B cell (primary cell): ENCODE measurements around the gene TMEM209. TPM values are rescaled to one million over a fixed set of nuclear protein-coding genes. Genes with fewer than 3 reads are reported as not detected.

ENCODE experiments used
- ATAC-seq: fragments of 200-7000 bp; cut with Tn5 transposase; one replicate; pipeline ENCODE4 v1.10.0; 2021; ENCODE audit warnings: low read depth, mild to moderate bottlenecking, moderate number of reproducible peaks, moderate library complexity
- CTCF ChIA-PET: fragments of 350-600 bp; sonication (Branson Sonifier 250); formaldehyde crosslinking; loops from one replicate; lab custom pipeline; 2021; ENCODE audit warnings: antibody characterized with exemption, inconsistent platforms; lab: Charles Lee
- POLR2A ChIA-PET: fragments of 350-600 bp; sonication (Branson Sonifier 250); formaldehyde crosslinking; loops from one replicate; lab custom pipeline; 2021; ENCODE audit warnings: antibody characterized with exemption; lab: Charles Lee
- DNase-seq: peaks from one replicate; pipeline ENCODE4 v3.0.0; 2013
- H2AFZ ChIP-seq: 2 replicates; pipeline ENCODE4 v1.6.1; 2012; ENCODE audit warnings: mild to moderate bottlenecking, low read depth, low read length; ENCODE audit not compliant: insufficient read depth, poor library complexity, severe bottlenecking
- H3K27ac ChIP-seq, 2 donors: 1 replicate in 1 of 2; 2 replicates in 1 of 2; pipeline ENCODE4 v1.5.1; 2012 to 2013; ENCODE audit warnings: low read length in 2 of 2, mild to moderate bottlenecking in 2 of 2, moderate library complexity in 1 of 2
- H3K27me3 ChIP-seq, 4 experiments: fragments of 200-600 bp in 1 of 4; sonication (generic) in 1 of 4; replicated peaks in 1 of 4; 1 replicate in 2 of 4; 2 replicates in 2 of 4; pipeline versions ENCODE4 v1.6.1 to v1.7.0; 2013 to 2016; ENCODE audit warnings: low read length in 3 of 4, mild to moderate bottlenecking in 2 of 4, mixed read lengths in 1 of 4, moderate library complexity in 1 of 4; ENCODE audit not compliant: insufficient read depth in 4 of 4, control insufficient read depth in 3 of 4; ENCODE audit errors: control extremely low read depth in 1 of 4
- H3K36me3 ChIP-seq, 2 experiments: replicated peaks in 1 of 2; 1 replicate in 1 of 2; 2 replicates in 1 of 2; pipeline versions ENCODE4 v1.6.1 to v1.7.1; 2013; ENCODE audit warnings: low read length in 1 of 2; ENCODE audit not compliant: insufficient read depth in 2 of 2, control insufficient read depth in 1 of 2; ENCODE audit errors: control extremely low read depth in 1 of 2, extremely low read depth in 1 of 2
- H3K4me1 ChIP-seq, 2 donors: fragments of 200-600 bp in 1 of 2; sonication (generic) in 1 of 2; 1 replicate in 1 of 2; 2 replicates in 1 of 2; pipeline versions ENCODE4 v1.5.1 to v1.6.1; 2013 to 2017; ENCODE audit warnings: low read length in 2 of 2; ENCODE audit not compliant: control insufficient read depth in 2 of 2, insufficient read depth in 2 of 2
- H3K4me2 ChIP-seq: replicated peaks from 2 replicates; pipeline ENCODE3; 2012; ENCODE audit warnings: mild to moderate bottlenecking, low read depth, low read length; ENCODE audit not compliant: poor library complexity, severe bottlenecking
- H3K4me3 ChIP-seq, 5 experiments: fragments of 200-600 bp in 1 of 5; sonication (generic) in 1 of 5; 1 replicate in 3 of 5; 2 replicates in 2 of 5; pipeline versions ENCODE4 v1.5.1 to v1.7.0; 2011 to 2016; ENCODE audit warnings: low read length in 4 of 5, mild to moderate bottlenecking in 4 of 5, low read depth in 2 of 5, control low read depth in 1 of 5, moderate library complexity in 1 of 5; ENCODE audit not compliant: insufficient read depth in 1 of 5; ENCODE audit errors: control extremely low read depth in 1 of 5, extremely low read depth in 1 of 5
- H3K79me2 ChIP-seq: fragments of 200-600 bp; sonication (generic); one replicate; pipeline ENCODE4 v1.6.0; 2016; ENCODE audit warnings: low read length; ENCODE audit not compliant: control insufficient read depth, insufficient read depth
- H3K9ac ChIP-seq: fragments of 200-600 bp; sonication (generic); 2 replicates; pipeline ENCODE4 v1.6.1; 2017; ENCODE audit warnings: mild to moderate bottlenecking, low read length, moderate library complexity
- H3K9me3 ChIP-seq, 3 donors: one replicate each; pipeline versions ENCODE4 v1.6.1 to v1.7.1; 2013; ENCODE audit warnings: low read length in 2 of 3; ENCODE audit not compliant: control insufficient read depth in 2 of 3, insufficient read depth in 1 of 3; ENCODE audit errors: control extremely low read depth in 1 of 3
- H4K20me1 ChIP-seq: 2 replicates; pipeline ENCODE4 v1.6.0; 2012; ENCODE audit warnings: mild to moderate bottlenecking, low read length; ENCODE audit not compliant: insufficient read depth, control insufficient read depth, poor library complexity, severe bottlenecking
- H3K27ac Mint-ChIP-seq: one replicate; pipeline ENCODE4 v1.8.0; 2021; ENCODE audit warnings: mixed read lengths
- H3K27me3 Mint-ChIP-seq: one replicate; pipeline ENCODE4 v1.8.0; 2021; ENCODE audit warnings: mixed read lengths
- H3K4me1 Mint-ChIP-seq: one replicate; pipeline ENCODE4 v1.8.0; 2021; ENCODE audit warnings: mixed read lengths
- H3K4me3 Mint-ChIP-seq: one replicate; pipeline ENCODE4 v1.8.0; 2021; ENCODE audit warnings: mixed read lengths
- H3K9me3 Mint-ChIP-seq: one replicate; pipeline ENCODE4 v1.8.0; 2022; ENCODE audit warnings: mixed read lengths; ENCODE audit not compliant: insufficient read depth
- CTCF ChIP-seq: fragments of 200-600 bp; IDR thresholded peaks from one replicate; pipeline ENCODE4 v1.8.0; 2022; ENCODE audit warnings: antibody characterized with exemption, mild to moderate bottlenecking
- EZH2 ChIP-seq: IDR thresholded peaks from 2 replicates; pipeline ENCODE4 v1.6.1; 2012; ENCODE audit warnings: borderline replicate concordance, low read depth, mild to moderate bottlenecking, moderate library complexity, low read length; ENCODE audit not compliant: insufficient read depth, poor library complexity, severe bottlenecking
- WGBS: methylation state at CpG from one replicate; pipeline ENCODE4 v1.1.5; 2013; ENCODE audit warnings: missing lambda C conversion rate; ENCODE audit not compliant: insufficient coverage; 5-methylcytosine and 5-hydroxymethylcytosine counted together
- intact Hi-C: fragments of 100-400 bp; cut with micrococcal nuclease; formaldehyde crosslinking; loops from one replicate; pipeline ENCODE4 v1.10.0; 2022
- polyA plus RNA-seq: library from polyadenylated mRNA; depleted of rRNA; stranded (reverse); fragments of >200 nt; gene quantifications from 2 replicates; pipeline ENCODE4 v1.2.3, GENCODE V29; 2012
- total RNA-seq, 2 donors: library from RNA; stranded (reverse); fragments of 120-200 nt in 1 of 2; gene quantifications; 1 replicate in 1 of 2; 2 replicates in 1 of 2; pipeline versions ENCODE4 v1.2.3 to v1.2.4, GENCODE V29; 2013 to 2022

The TMEM209 gene
- total and polyA plus RNA-seq, 2 donors (not counting 1 experiment from before 2014, with no cell fraction given): 15.8 to 35.8 TPM

GRCh38 chr7:130151591-130152492 is 53.4 kb downstream of the TMEM209 start:
- peak overlapping the region; percentile 9 for H2AFZ ChIP-seq
- no peak overlapping the region for H3K4me2 ChIP-seq
- ChIA-PET CTCF (no interaction called here), POLR2A (no interaction called here)
- WGBS: 31% methylated on average over 5 of the region's 5 CpGs
- Mint-ChIP-seq H3K27ac (no peak overlapping the region), H3K9me3 (no peaks in the 10 kb centered on the region), H3K4me1 (peaks cover 33% of the 10 kb centered on the region), H3K4me3 (no peak overlapping the region), H3K27me3 (no peaks in the 10 kb centered on the region)
- H3K36me3 ChIP-seq: no peaks in the 10 kb centered on the region
- H3K4me3 ChIP-seq: no peak overlapping the region
- H3K27me3 ChIP-seq: no peaks in the 10 kb centered on the region
- H3K9ac ChIP-seq: no peak overlapping the region
- H3K4me1 ChIP-seq: peaks cover 32 to 68% of the 10 kb centered on the region in 2 donors
- intact Hi-C loops: no loop called here
- peaks cover 7% of the 10 kb centered on the region for H3K79me2 ChIP-seq
- no peak overlapping the region for H3K27ac ChIP-seq
- no peaks in the 10 kb centered on the region for H4K20me1 ChIP-seq
- DNase-seq (peak; percentile 37), ATAC-seq (no peak)
- H3K9me3 ChIP-seq: peaks cover 0 to 41% (median 12%) of the 10 kb centered on the region in 3 donors
- TF ChIP-seq EZH2 (no peak), CTCF (no peak)

- peaks cover 0 to 29% (median 7%) of the 10 kb centered on the region in 3 donors for H3K9me3 ChIP-seq
- peak overlapping the region; percentile 76 to 82 for H3K27ac ChIP-seq
- ChIA-PET CTCF (interaction anchor here (0.7 kb wide), 1 partner anchor 13 kb away, joined by 3 read pairs; no protein-coding TSS in a partner anchor), POLR2A (interaction anchor here (0.7 to 2.1 kb wide), 4 partner anchors 8 to 1202 kb away, joined by 3 to 15 read pairs (median 8); no protein-coding TSS in a partner anchor)
- Mint-ChIP-seq H3K9me3 (no peaks in the 10 kb centered on the region), H3K4me1 (peaks cover 42% of the 10 kb centered on the region), H3K27me3 (no peaks in the 10 kb centered on the region), H3K4me3 (peak overlapping the region; percentile 47), H3K27ac (peak overlapping the region; percentile 88)
- H3K27me3 ChIP-seq: no peaks in the 10 kb centered on the region
- peak overlapping the region; percentile 55 for H3K4me2 ChIP-seq
- ATAC-seq (peak; percentile 49), DNase-seq (peak; percentile 80)
- no peak overlapping the region for H3K4me3 ChIP-seq
- TF ChIP-seq EZH2 (no peak), CTCF (no peak)
- no peak overlapping the region for H3K9ac ChIP-seq
- peaks cover 34 to 75% of the 10 kb centered on the region in 2 donors for H3K4me1 ChIP-seq
- peaks cover 7% of the 10 kb centered on the region for H3K79me2 ChIP-seq
- peak overlapping the region; percentile 56 for H2AFZ ChIP-seq
- WGBS: 10% methylated on average over 9 of the region's 11 CpGs
- H4K20me1 ChIP-seq: no peaks in the 10 kb centered on the region
- no peaks in the 10 kb centered on the region for H3K36me3 ChIP-seq
- intact Hi-C loops: loop anchor here (1.0 kb wide), 2 partner anchors 55 to 80 kb away; partner anchors contain the start of genes KLHDC10 and TMEM209
Observed at GRCh38 chr7:130150587-130150986, 54.6 kb downstream of the TMEM209 start.
